LNCaP clone FGC (cell line): ENCODE measurements around the gene DMAC1.
A peak's percentile ranks its signal among the peaks of the same experiment; 100 is the strongest.

Experiments used
- DNase-seq: peaks from one replicate; pipeline ENCODE4 v3.0.0-alpha.2; 2011; ENCODE audit warnings: low read depth
- H3K4me3 ChIP-seq: 2 replicates; pipeline ENCODE4 v1.5.1; 2011; ENCODE audit warnings: mild to moderate bottlenecking, low read depth, low read length, control low read depth
- CTCF ChIP-seq: IDR thresholded peaks from 2 replicates; pipeline ENCODE4 v1.5.1; 2012; ENCODE audit warnings: mild to moderate bottlenecking; ENCODE audit not compliant: control insufficient read depth, insufficient read depth; ENCODE audit errors: extremely low read depth

DMAC1 gene

GRCh38 chr9:7799234-7799943 is at the start of gene DMAC1:
Gene DMAC1, minus strand, starts transcription at chr9:7799778. Its CDS starts 44 bp downstream, at chr9:7799734.
- peak within 1 kb of the TSS; percentile 78 for H3K4me3 ChIP-seq
- no peak for TF ChIP-seq CTCF
- peak; percentile 70 for DNase-seq

GRCh38 chr9:7849362-7849761 is 49.8 kb upstream of the DMAC1 start:
- no peak for DNase-seq
- H3K4me3 ChIP-seq = no peak overlapping the region
- no peak for TF ChIP-seq CTCF

- DNase-seq = no peak
- TF ChIP-seq CTCF = no peak
- H3K4me3 ChIP-seq = no peak overlapping the region
Measured at GRCh38 chr9:7848498-7848897, 48.9 kb upstream of the DMAC1 start.

GRCh38 chr9:7844242-7844641 is 44.7 kb upstream of the DMAC1 start:
- no peak overlapping the region for H3K4me3 ChIP-seq
- no peak for DNase-seq
- peak; percentile 63 for TF ChIP-seq CTCF

- no peak for DNase-seq
- no peak overlapping the region for H3K4me3 ChIP-seq
- no peak for TF ChIP-seq CTCF
Measured at GRCh38 chr9:7841831-7842230, 42.3 kb upstream of the DMAC1 start.

- TF ChIP-seq CTCF = no peak
- no peak for DNase-seq
Measured at GRCh38 chr9:7834531-7834930, 35.0 kb upstream of the DMAC1 start.

GRCh38 chr9:7828334-7828733 is 28.8 kb upstream of the DMAC1 start:
- H3K4me3 ChIP-seq = no peak overlapping the region
- DNase-seq = no peak
- TF ChIP-seq CTCF = no peak

More at GRCh38 chr9:7834531-7834930, 35.0 kb upstream of the DMAC1 start:
- no peak overlapping the region for H3K4me3 ChIP-seq
